Measurements from ENCODE around the gene BDP1. TPM values are rescaled to one million over a fixed set of nuclear protein-coding genes. Genes with fewer than 3 reads are reported as not detected.

BDP1 gene
- total and polyA plus RNA-seq, 12 donors = 6.1 to 37.2 (median 17.8) TPM

- Histone ChIP-seq H3K9me3 (replicated peaks in 1 of 3) (no peaks in the 10 kb centered on the region), H3K4me3 (no peak overlapping the region), H3K27me3 (no peaks in the 10 kb centered on the region), H3K36me3 (replicated peaks in 1 of 2) (no peaks in the 10 kb centered on the region), H3K4me1 (replicated peaks in 1 of 2) (peaks cover 11 to 19% of the 10 kb centered on the region in 2 donors), H3K27ac (no peak overlapping the region)
- no peak for DNase-seq
- TF ChIP-seq, protein P1, sequence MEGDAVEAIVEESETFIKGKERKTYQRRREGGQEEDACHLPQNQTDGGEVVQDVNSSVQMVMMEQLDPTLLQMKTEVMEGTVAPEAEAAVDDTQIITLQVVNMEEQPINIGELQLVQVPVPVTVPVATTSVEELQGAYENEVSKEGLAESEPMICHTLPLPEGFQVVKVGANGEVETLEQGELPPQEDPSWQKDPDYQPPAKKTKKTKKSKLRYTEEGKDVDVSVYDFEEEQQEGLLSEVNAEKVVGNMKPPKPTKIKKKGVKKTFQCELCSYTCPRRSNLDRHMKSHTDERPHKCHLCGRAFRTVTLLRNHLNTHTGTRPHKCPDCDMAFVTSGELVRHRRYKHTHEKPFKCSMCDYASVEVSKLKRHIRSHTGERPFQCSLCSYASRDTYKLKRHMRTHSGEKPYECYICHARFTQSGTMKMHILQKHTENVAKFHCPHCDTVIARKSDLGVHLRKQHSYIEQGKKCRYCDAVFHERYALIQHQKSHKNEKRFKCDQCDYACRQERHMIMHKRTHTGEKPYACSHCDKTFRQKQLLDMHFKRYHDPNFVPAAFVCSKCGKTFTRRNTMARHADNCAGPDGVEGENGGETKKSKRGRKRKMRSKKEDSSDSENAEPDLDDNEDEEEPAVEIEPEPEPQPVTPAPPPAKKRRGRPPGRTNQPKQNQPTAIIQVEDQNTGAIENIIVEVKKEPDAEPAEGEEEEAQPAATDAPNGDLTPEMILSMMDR (IDR thresholded peaks at IDR 0.05) = no peak
- no peak for TF ChIP-seq POLR2A (IDR thresholded peaks at IDR 0.05)
- intact Hi-C loops (cut with DNase I) = no loop called here
- WGBS, 4 donors = 24 to 41% (median 35%) methylated on average over 2 of the region's 2 CpGs
Measured at GRCh38 chr5:71452876-71453275, 2.6 kb upstream of the BDP1 start.

DNA sequence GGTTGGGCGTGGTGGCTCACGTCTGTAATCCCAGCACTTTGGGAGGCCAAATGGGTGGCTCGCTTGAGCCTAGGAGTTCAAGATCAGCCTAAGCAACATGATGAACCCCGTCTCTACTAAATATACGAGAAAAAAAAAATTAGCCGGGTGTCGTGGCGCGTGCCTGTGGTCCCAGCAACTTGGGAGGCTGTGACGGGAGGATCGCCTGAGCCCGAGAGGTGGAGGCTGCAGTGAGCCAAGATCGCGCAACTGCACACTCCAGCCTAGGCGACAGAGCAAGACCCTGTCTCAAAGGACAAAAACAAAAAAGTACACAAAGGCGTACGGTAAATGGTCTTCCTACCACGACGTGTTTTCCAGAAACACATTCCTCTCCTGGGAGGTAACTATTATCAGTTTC, 538 bp upstream of the BDP1 start:
- Histone ChIP-seq H3K27me3 (no peaks in the 10 kb centered on the region), H3K36me3 (replicated peaks in 1 of 2) (peaks cover 0 to 14% of the 10 kb centered on the region in 2 donors), H3K27ac (peak overlapping the region in 3 of 5 donors; percentile 87 to 95 (median 93)), H3K9me3 (replicated peaks in 1 of 3) (no peaks in the 10 kb centered on the region), H3K4me1 (replicated peaks in 1 of 2) (peaks cover 11 to 23% of the 10 kb centered on the region in 2 donors), H3K4me3 (peak overlapping the region in 2 of 4 donors; percentile 90 to 91)
- intact Hi-C loops (cut with DNase I) = no loop called here
- no peak for TF ChIP-seq POLR2A (IDR thresholded peaks at IDR 0.05)
- TF ChIP-seq, protein P1 (IDR thresholded peaks at IDR 0.05) = no peak
- 61 to 65% (median 63%) methylated on average over 19 of the region's 19 CpGs for WGBS, 4 donors
- DNase-seq = peak in 1 of 7 donors; percentile 64

GRCh38 chr5:71456362-71456743, 902 bp downstream of the BDP1 start:
- peaks cover 11 to 23% of the 10 kb centered on the region in 2 donors for H3K4me1 ChIP-seq (replicated peaks in 1 of 2)
- intact Hi-C loops (cut with DNase I) = no loop called here
- TF ChIP-seq POLR2A (IDR thresholded peaks at IDR 0.05) = no peak
- TF ChIP-seq, protein P1 (IDR thresholded peaks at IDR 0.05) = no peak
- peak overlapping the region; percentile 90 to 97 (median 92) for H3K4me3 ChIP-seq
- no peaks in the 10 kb centered on the region for H3K9me3 ChIP-seq (replicated peaks in 1 of 3)
- H3K36me3 ChIP-seq (replicated peaks in 1 of 2) = peaks cover 0 to 25% of the 10 kb centered on the region in 2 donors
- 1 to 6% (median 4%) methylated on average over 4 of the region's 4 CpGs for WGBS, 4 donors
- no peaks in the 10 kb centered on the region for H3K27me3 ChIP-seq
- no peak for DNase-seq
- peak overlapping the region in 4 of 5 donors; percentile 67 to 95 (median 90) for H3K27ac ChIP-seq

DNA sequence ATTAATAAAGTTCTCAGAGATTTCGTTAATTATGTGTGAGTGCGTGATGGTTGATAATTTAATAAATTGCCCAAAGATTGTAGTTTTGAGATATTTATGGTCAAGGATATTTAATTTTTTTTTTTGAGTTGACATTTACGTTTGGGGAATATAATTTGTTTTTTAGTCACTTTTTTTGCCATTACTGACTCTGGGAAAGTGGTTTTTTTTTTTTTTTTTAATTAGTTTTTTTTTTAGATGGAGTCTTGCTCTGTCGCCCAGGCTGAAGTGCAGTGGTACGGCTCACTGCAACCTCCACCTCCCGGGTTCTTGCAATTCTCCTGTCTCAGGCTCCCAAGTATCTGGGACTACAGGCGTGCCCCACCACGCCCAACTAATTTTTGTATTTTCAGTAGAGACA, 1.7 kb downstream of the BDP1 start:
- Histone ChIP-seq H3K4me3 (peak overlapping the region in 1 of 4 donors; percentile 91), H3K9me3 (replicated peaks in 1 of 3) (no peaks in the 10 kb centered on the region)
- TF ChIP-seq, protein P1 (IDR thresholded peaks at IDR 0.05) = no peak
- no peak for TF ChIP-seq POLR2A (IDR thresholded peaks at IDR 0.05)

More for the DNA sequence above, 1.7 kb downstream of the BDP1 start:
- H3K4me1 ChIP-seq (replicated peaks in 1 of 2) = peaks cover 11 to 23% of the 10 kb centered on the region in 2 donors
- 84 to 88% (median 87%) methylated on average over 8 of the region's 8 CpGs for WGBS, 4 donors
- DNase-seq = no peak
- intact Hi-C loops (cut with DNase I) = no loop called here
- no peak overlapping the region for H3K27ac ChIP-seq
- no peaks in the 10 kb centered on the region for H3K27me3 ChIP-seq
- H3K36me3 ChIP-seq (replicated peaks in 1 of 2) = peaks cover 0 to 32% of the 10 kb centered on the region in 2 donors

Measured in adrenal gland (tissue), 12 donors.